Activated naive CD4-positive, alpha-beta T cell treated with anti-CD3 and anti-CD28 coated beads for 36 hours (primary cell): ENCODE measurements around the gene DCLRE1C. TPM values are rescaled to one million over a fixed set of nuclear protein-coding genes. Genes with fewer than 3 reads are reported as not detected.
"Not testable (repeated sequence)": the region's sequence is repeated elsewhere in the genome, so short reads cannot be mapped to it uniquely, and the experiment has no call there.

ENCODE experiments used
- CTCF ChIA-PET: fragments of 350-600 bp; sonication (Branson Sonifier 250); formaldehyde crosslinking; loops from one replicate; lab custom pipeline; 2021; ENCODE audit warnings: antibody characterized with exemption; lab: Charles Lee
- DNase-seq: peaks from one replicate; pipeline ENCODE4 v3.0.0-alpha.2; 2020
- H3K27ac Mint-ChIP-seq: one replicate; pipeline ENCODE4 v1.8.0; 2021; ENCODE audit warnings: mild to moderate bottlenecking, mixed read lengths
- H3K27me3 Mint-ChIP-seq: one replicate; pipeline ENCODE4 v1.8.0; 2021; ENCODE audit warnings: low read depth, mixed read lengths
- H3K36me3 Mint-ChIP-seq: one replicate; pipeline ENCODE4 v1.8.0; 2021; ENCODE audit warnings: low read depth, mixed read lengths
- H3K4me1 Mint-ChIP-seq: one replicate; pipeline ENCODE4 v1.8.0; 2021; ENCODE audit warnings: low read depth, mixed read lengths
- H3K4me3 Mint-ChIP-seq: one replicate; pipeline ENCODE4 v1.8.0; 2021; ENCODE audit warnings: mild to moderate bottlenecking, moderate library complexity, mixed read lengths
- H3K9me3 Mint-ChIP-seq: one replicate; pipeline ENCODE4 v1.8.0; 2021; ENCODE audit warnings: mixed read lengths
- intact Hi-C: fragments of 100-400 bp; cut with micrococcal nuclease; formaldehyde crosslinking; loops from one replicate; pipeline ENCODE4 v1.15.1; 2023
- total RNA-seq, 2 experiments: library from RNA; stranded (reverse); gene quantifications; one replicate each; pipeline ENCODE4 v1.2.3, GENCODE V29; 2021

The DCLRE1C gene
- 10 to 100 TPM in 1 of 2 experiments, 1 to 10 TPM in 1; 9.8 to 13.9 TPM for total RNA-seq

DNA sequence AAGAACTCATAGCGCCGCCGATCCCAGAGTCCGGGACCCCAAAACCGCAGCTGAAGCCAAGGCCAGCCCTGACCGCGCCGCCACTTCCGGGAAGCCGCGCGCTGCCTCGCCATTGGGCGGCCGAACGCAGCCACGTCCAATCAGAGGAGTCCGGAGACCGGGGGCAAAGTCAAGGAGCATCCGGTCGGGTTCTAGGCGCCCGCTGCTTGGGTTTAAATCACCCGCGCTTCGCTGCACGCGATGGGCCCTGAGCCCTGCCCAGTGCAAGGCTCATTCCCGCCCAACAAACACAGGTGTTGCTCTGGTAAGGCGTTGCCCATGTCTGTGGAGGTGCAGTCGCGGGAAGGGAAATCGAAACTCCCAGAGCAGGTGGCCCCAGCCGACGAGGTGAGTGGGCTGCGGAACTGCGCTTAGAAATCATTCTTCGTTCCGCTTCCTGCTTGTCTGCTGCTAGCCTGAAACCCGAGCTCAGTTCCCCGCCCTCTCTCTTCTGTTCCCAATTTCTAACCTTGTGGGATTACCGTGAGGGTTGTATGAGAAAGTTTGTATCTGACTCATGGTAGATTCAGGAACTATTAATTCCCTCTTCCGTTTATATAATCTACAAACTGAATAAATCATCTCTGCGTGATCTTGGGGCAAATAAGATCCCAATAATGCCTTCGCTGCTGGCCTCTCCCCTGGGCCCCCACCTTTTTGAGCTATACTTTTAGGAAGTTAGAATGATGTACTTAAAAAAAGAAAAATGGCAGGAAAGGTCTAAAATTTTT is at the start of gene DCLRE1C:
TSS of gene DCLRE1C (minus strand) at position 96 of the 770 bp plus-strand sequence. CDS start at position 10, 86 bp downstream.
- H3K9me3 Mint-ChIP-seq = no peaks in the 10 kb centered on the region
- H3K4me1 Mint-ChIP-seq = peaks cover 54% of the 10 kb centered on the region
- peak within 1 kb of the TSS; percentile 93 for H3K27ac Mint-ChIP-seq

DNA sequence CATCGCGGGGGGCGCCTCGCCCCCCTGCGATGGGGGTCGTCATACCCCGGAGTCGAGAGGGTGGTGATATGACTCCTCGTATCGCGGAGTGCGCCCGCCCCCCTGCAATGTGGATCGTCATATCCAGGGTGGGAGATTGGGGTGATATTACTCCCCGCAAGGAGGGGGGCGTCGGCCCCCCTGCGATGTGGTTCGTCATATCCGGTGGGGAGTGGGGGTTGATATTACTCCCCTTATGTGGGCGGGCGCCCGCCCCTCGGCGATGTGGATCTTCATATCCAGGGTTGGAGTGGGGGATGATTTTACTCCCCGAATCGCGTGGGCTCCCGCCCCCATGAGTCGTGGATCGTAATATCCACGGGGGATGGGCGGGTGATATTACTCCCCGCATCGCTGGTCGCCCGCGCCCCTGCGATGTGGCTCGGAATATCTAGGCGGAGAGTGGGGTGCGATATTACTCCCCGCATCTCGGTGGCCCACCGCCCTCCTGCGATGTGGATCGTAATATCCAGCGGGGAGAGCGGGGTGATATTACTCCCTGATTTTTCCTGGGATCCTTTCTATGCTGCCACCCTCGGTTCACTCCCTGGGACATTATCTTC is 42.2 kb upstream of the DCLRE1C start:
- Mint-ChIP-seq H3K9me3 (no peaks in the 10 kb centered on the region), H3K27ac (no peak overlapping the region), H3K36me3 (no peaks in the 10 kb centered on the region), H3K4me1 (peaks cover 7% of the 10 kb centered on the region), H3K4me3 (peak overlapping the region; percentile 13), H3K27me3 (peaks cover 3% of the 10 kb centered on the region)
- intact Hi-C loops = no loop called here
- CTCF ChIA-PET = no interaction called here
- DNase-seq = no peak

More for the DNA sequence above, at the start of gene DCLRE1C:
- intact Hi-C loops = loop anchor here (1.0 to 5.0 kb wide), 11 partner anchors 42 to 1607 kb away; partner anchors contain the start of genes CDNF, HSPA14, MSANTD7 and RPP38
- Mint-ChIP-seq H3K36me3 (peaks cover 10% of the 10 kb centered on the region), H3K4me3 (peak within 1 kb of the TSS; percentile 90), H3K27me3 (no peaks in the 10 kb centered on the region)
- CTCF ChIA-PET = no interaction called here
- DNase-seq = peak; percentile 91

DNA sequence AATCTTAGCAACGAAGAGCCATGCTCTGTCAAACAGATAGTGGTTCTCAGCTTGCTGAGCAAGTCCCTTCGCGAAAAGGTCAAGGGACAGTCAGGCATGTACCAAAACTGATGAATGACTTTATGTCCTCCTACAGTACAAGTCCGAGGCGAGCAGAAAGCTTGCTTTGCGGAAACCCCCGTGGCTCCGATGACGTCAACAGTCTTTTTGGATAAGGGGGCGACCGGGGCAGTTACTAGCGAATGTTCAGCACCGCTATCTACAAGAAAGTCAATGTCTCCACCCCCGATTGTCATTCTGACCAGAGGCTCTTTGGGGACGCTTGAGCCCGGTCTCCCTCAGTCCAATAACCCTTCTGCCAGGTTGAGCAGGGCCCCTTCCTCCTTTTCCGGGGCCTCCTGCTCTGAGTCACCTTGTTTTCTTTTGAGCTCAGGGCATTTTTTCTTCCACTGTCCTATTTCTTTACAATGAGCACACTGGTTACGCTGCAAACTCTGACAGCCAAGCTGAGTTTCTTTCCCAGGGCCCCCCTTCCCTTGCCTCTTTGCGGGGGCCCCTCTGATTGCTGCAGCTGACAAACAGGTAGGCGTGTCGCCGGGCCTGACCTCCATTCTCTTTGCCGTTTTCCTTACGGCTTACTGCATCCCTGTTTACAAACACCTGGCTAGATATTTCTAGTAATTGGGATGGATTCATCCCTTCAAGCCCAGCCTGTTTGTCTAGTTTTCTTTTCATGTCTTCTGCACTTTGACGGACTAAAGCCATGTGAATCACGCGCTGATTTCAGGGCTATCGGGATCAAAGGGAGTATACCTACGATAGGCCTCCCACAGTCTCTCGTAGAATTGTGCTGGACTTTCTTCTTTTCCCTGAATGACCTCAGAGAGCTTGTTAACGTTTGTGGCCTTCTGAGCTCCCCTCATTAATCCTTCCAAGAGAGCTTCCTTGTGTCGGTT is 39.9 kb upstream of the DCLRE1C start:
- H3K36me3 Mint-ChIP-seq, H3K27me3 Mint-ChIP-seq, H3K27ac Mint-ChIP-seq, DNase-seq, H3K4me3 Mint-ChIP-seq, intact Hi-C loops, H3K9me3 Mint-ChIP-seq: not testable (repeated sequence)
- peaks cover 11% of the 10 kb centered on the region for H3K4me1 Mint-ChIP-seq
- CTCF ChIA-PET = interaction anchor here (0.6 to 0.7 kb wide), 2 partner anchors 109 to 157 kb away, joined by 3 to 9 read pairs; no protein-coding TSS in a partner anchor

DNA sequence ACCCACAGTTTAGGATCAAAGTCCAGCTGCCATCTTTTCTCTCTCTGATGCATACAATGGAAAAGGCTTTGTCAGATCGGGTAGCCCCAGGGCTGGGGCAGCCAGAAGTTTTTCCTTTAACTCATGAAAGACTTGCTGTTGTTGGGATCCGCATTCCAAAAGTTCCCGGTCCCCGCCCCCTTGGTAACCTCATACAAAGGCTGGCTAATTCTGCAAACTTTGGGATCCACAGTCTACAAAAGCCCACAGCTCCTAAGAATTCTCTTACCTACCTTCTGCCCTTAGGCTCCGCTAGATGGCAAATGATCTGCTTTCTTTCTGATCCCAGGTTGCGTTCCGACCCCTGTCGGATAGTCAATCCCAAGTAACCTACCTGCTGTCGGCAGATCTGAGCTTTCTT is 38.4 kb upstream of the DCLRE1C start:
- H3K9me3 Mint-ChIP-seq, intact Hi-C loops, H3K27ac Mint-ChIP-seq, H3K36me3 Mint-ChIP-seq, H3K27me3 Mint-ChIP-seq, H3K4me3 Mint-ChIP-seq, DNase-seq: not testable (repeated sequence)
- CTCF ChIA-PET = interaction anchor here (0.6 to 2.0 kb wide), 4 partner anchors 113 to 379 kb away, joined by 3 to 5 read pairs (median 4); partner anchors contain the start of gene FAM171A1
- peaks cover 11% of the 10 kb centered on the region for H3K4me1 Mint-ChIP-seq

DNA sequence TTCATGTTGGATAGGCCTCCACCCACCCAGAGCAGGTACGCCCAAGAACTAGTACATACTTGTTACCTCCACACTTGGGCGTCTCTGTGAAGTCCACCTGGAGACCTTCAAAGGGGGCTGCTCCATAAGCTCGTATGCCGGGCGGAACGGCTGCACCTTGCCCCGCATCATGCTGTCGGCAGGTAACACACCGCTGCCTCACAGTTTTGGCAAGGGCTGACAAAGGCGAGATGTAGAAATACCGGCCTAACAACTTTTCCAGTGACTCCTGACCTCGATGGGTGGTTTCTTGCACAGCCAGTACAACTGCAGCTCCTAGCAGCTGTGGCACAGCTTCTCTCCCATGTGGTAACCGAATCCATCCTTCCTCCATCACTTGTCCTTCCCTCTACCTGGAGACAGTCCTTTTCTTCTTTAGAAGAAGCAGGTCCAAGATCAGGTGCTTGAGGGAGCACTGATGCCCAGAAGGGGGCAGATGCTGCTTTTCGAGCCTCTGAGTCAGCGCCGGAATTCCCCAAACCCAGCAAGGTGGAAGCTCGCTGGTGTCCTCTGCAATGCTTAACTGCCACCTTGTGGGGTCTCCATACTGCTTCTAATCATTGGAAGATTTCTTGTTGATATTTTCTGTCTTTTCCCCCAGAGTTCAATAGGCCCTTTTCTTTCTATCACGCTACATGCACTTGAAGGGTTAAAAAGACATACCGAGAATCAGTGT is 37.3 kb upstream of the DCLRE1C start:
- not testable (repeated sequence) for H3K4me3 Mint-ChIP-seq, H3K36me3 Mint-ChIP-seq, H3K27ac Mint-ChIP-seq, H3K27me3 Mint-ChIP-seq, H3K9me3 Mint-ChIP-seq
- H3K4me1 Mint-ChIP-seq = peaks cover 11% of the 10 kb centered on the region
- CTCF ChIA-PET = interaction anchor here (1.1 to 2.0 kb wide), 8 partner anchors 113 to 380 kb away, joined by 3 to 6 read pairs (median 4); partner anchors contain the start of gene FAM171A1
- DNase-seq = peak; percentile 93
- intact Hi-C loops = loop anchor here (1.0 to 2.0 kb wide), 5 partner anchors 115 to 492 kb away; partner anchors contain the start of gene FAM171A1

DNA sequence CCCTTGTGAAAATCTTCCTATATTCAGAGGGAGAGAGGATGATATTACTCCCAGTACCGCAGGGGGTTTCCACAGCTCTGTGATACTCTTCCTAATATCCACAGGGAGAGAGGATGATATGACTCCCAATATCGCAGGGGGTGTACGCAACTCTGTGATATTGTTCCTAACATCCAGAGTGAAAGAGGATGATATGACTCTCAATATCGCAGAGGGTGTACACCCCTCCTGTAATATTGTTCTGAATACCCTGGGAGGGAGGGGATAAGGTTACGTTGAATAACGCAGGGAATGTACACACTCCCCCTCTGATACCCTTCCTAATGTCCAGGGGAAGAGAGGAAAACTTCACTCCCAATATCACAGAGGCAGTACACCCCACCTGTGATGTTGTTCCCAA is 35.7 kb upstream of the DCLRE1C start:
- CTCF ChIA-PET, H3K36me3 Mint-ChIP-seq, H3K4me3 Mint-ChIP-seq, intact Hi-C loops, H3K9me3 Mint-ChIP-seq, H3K27me3 Mint-ChIP-seq, H3K27ac Mint-ChIP-seq, DNase-seq: not testable (repeated sequence)
- peaks cover 11% of the 10 kb centered on the region for H3K4me1 Mint-ChIP-seq

DNA sequence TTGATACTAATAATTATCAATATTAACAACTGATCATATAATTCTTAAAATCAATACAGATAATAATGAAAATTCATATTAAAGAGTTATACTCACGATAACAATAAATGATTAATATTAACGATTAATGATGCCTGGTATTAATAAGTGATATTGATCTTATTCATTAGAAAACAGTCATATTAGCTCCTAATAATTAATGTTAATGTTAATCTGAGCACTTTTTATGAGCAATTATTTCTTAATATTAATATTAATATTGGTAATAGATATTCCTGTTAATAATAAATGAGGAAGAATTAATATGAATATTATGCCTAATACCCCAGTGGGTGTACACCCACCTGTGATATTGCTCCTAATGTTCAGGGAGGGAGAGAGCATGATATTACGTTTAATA is 28.8 kb upstream of the DCLRE1C start:
- H3K4me1 Mint-ChIP-seq = no peaks in the 10 kb centered on the region
- H3K27me3 Mint-ChIP-seq = no peaks in the 10 kb centered on the region
- CTCF ChIA-PET = interaction anchor here (2.1 kb wide), 1 partner anchor 11 kb away, joined by 10 read pairs; no protein-coding TSS in a partner anchor
- no peaks in the 10 kb centered on the region for H3K36me3 Mint-ChIP-seq
- no peak for DNase-seq
- no peaks in the 10 kb centered on the region for H3K9me3 Mint-ChIP-seq
- intact Hi-C loops = no loop called here
- H3K27ac Mint-ChIP-seq = no peak overlapping the region
- no peak overlapping the region for H3K4me3 Mint-ChIP-seq

DNA sequence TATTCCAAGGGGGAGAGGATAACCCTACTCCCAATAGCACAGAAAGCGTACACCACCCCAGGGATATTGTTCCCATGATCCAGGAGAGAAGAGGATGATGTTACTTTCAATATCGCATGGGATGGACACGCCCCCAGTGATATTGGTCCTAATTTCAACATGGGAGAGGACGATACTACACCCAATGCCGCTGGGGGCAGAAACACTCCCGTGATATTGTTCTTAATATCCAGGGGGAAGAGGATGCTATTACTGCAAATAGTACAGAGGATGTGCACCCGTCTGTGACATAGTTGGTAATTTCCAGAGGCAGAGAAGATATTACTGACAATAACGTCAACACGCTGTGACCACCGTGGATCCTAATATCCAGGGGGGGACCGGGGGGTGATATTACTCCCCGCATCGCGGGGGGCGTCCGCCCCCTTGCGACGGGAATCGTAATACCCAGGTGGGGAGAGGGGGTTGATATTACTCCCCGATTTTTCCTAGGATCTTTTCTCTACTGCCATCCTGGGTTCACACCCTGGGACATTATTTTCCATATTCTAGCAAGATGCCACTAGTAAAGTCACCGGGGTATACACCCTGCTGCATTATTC is 21.9 kb upstream of the DCLRE1C start:
- H3K36me3 Mint-ChIP-seq = no peaks in the 10 kb centered on the region
- DNase-seq = no peak
- no peaks in the 10 kb centered on the region for H3K4me1 Mint-ChIP-seq
- peaks cover 11% of the 10 kb centered on the region for H3K27me3 Mint-ChIP-seq
- no peak overlapping the region for H3K4me3 Mint-ChIP-seq
- intact Hi-C loops = no loop called here
- CTCF ChIA-PET = no interaction called here
- no peak overlapping the region for H3K27ac Mint-ChIP-seq
- H3K9me3 Mint-ChIP-seq = no peaks in the 10 kb centered on the region

DNA sequence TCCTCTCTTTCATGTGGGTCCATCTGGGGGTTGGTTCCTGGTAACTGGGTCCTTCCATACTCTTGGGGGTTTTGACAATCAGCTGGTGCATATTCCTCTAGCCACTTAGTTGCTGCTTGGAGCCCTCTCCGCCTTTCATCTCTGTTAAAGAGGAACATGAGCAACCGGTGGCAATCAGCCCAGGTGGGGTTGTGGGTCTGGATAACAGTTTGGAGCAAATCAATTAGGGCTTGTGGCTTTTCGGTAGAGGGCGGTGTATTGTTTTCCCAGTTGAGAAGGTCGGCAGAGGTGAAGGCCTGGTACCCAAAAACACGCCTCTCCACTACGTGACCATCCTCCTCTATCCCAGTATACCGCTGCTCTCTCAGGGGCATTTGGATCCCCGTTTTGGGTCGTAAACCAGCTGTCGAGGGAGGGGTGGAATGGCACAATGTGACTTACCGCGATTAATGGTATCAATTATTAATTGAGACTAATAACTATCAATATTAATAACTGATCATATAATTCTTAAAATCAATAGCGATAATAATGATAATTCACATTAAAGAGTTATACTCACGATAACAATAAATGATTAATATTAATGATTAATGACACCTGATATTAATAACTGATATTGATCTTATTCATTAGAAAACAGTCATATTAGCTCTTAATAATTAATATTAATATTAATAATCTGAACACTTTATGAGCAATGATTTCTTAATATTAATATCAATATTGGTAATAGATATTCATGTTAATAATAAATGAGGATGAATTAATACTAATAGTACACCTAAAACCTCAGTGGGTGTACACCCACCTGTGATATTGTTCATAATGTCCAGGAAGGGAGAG is 20.5 kb upstream of the DCLRE1C start:
- H3K36me3 Mint-ChIP-seq, H3K4me3 Mint-ChIP-seq, H3K27ac Mint-ChIP-seq, H3K9me3 Mint-ChIP-seq, intact Hi-C loops, DNase-seq, H3K4me1 Mint-ChIP-seq: not testable (repeated sequence)
- CTCF ChIA-PET = interaction anchor here (0.8 to 1.2 kb wide), 2 partner anchors 9 to 14 kb away, joined by 3 read pairs; no protein-coding TSS in a partner anchor
- peaks cover 11% of the 10 kb centered on the region for H3K27me3 Mint-ChIP-seq

DNA sequence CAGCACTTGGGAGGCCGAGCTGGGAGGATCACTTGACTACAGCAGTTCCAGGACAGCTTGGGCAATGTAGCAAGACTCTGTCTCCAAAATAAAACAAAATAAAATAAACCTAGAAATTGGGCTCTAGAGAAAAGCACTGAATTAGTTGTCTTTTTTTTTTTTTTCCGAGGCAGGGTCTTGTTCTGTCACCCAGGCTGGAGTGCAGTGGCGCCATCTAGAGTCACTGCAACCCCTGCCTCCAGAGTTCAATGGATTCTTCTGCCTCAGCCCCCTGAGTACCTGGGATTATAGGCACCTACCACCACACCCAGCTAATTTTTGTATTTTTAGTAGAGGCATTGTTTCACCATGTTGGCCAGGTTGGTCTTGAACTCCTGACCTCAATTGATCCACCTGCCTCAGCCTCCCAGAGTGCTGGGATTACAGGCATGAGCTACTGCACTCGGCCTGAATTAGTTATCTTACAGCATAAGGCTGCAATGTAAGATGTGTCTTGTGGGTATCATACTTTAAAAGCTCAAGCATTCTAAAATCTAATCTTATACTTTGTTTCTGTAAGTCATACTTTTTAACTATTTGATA is 18.1 kb upstream of the DCLRE1C start:
- H3K27me3 Mint-ChIP-seq = peaks cover 11% of the 10 kb centered on the region
- DNase-seq = peak; percentile 70
- intact Hi-C loops = loop anchor here (1.0 to 2.0 kb wide), 2 partner anchors 473 to 775 kb away; no protein-coding TSS in a partner anchor
- no peak overlapping the region for H3K27ac Mint-ChIP-seq
- H3K9me3 Mint-ChIP-seq = no peaks in the 10 kb centered on the region
- CTCF ChIA-PET = interaction anchor here (0.6 to 1.7 kb wide), 36 partner anchors 8 to 580 kb away, joined by 3 to 12 read pairs (median 4); partner anchors contain the start of genes MEIG1 and SUV39H2
- no peak overlapping the region for H3K4me3 Mint-ChIP-seq
- H3K36me3 Mint-ChIP-seq = no peaks in the 10 kb centered on the region
- H3K4me1 Mint-ChIP-seq = no peaks in the 10 kb centered on the region
